SK-N-MC (cell line): ENCODE data around the gene TFPT.

Source experiments
- DNase-seq: peaks from one replicate; pipeline ENCODE4 v3.0.0-alpha.2; 2011; ENCODE audit warnings: low read depth, low spot score
- H3K27ac ChIP-seq: fragments of 200-600 bp; sonication (generic); 2 replicates; pipeline ENCODE4 v1.5.1; 2016; ENCODE audit warnings: mixed run types
- H3K36me3 ChIP-seq: fragments of 200-600 bp; sonication (generic); 2 replicates; pipeline ENCODE4 v1.6.1; 2017; ENCODE audit warnings: antibody characterized with exemption, low read length, mixed read lengths; ENCODE audit not compliant: insufficient read depth
- H3K4me3 ChIP-seq: fragments of 200-600 bp; sonication (generic); 2 replicates; pipeline ENCODE4 v1.5.1; 2016
- H3K9ac ChIP-seq: fragments of 200-600 bp; sonication (generic); 2 replicates; pipeline ENCODE4 v1.8.0; 2017; ENCODE audit warnings: mixed run types, mixed read lengths; ENCODE audit not compliant: insufficient read length
- H3K9me3 ChIP-seq: fragments of 200-600 bp; sonication (generic); 2 replicates; pipeline ENCODE4 v1.6.1; 2017; ENCODE audit warnings: low read depth, mild to moderate bottlenecking, antibody characterized with exemption, low read length, moderate library complexity, mixed read lengths
- EZH2 ChIP-seq: fragments of 200-600 bp; sonication (generic); IDR thresholded peaks from one replicate; pipeline ENCODE4 v1.6.1; 2017; ENCODE audit warnings: antibody characterized with exemption
- FOXP2 ChIP-seq: optimal IDR thresholded peaks from 2 replicates; pipeline ENCODE3; 2011; ENCODE audit warnings: mild to moderate bottlenecking, moderate library complexity; ENCODE audit not compliant: insufficient read depth; ENCODE audit errors: extremely low read length, control extremely low read depth
- POLR2AphosphoS5 ChIP-seq: IDR thresholded peaks from 2 replicates; pipeline ENCODE4 v1.6.1; 2012; ENCODE audit warnings: mild to moderate bottlenecking, low read depth, low read length, borderline replicate concordance

Gene TFPT

DNA sequence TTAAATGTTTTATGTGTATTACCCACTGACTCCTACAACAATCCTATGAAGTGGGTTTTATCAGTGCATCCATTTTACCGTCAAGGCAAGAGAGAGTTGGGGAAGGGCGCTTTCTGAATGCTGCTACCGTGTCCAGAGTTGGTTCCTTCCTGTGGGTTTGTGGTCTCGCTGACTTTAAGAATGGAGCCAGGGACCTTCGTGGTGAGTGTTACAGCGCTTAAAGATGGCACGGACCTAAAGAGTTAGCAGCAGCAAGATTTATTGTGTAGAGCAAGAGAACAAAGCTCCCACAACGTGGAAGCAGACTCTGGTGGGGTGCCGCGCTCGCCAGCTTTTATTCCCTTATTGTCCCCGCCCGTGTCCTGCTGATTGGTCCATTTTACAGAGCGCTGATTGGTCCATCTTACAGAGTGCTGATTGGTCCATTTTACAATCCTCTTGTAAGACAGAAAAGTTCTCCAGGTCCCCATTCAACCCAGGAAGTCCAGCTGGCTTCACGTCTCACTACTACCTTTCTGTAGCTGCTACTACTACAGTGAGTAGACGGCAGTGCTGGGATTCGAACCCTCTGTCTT is 20.9 kb downstream of the TFPT start:
- H3K9ac ChIP-seq, result no peak overlapping the region
- no peak overlapping the region for H3K4me3 ChIP-seq
- TF ChIP-seq POLR2AphosphoS5, result no peak
- no peak for TF ChIP-seq EZH2
- TF ChIP-seq FOXP2, result no peak
- H3K36me3 ChIP-seq, result no peaks in the 10 kb centered on the region
- DNase-seq, result no peak
- H3K27ac ChIP-seq, result no peak overlapping the region
- no peaks in the 10 kb centered on the region for H3K9me3 ChIP-seq

DNA sequence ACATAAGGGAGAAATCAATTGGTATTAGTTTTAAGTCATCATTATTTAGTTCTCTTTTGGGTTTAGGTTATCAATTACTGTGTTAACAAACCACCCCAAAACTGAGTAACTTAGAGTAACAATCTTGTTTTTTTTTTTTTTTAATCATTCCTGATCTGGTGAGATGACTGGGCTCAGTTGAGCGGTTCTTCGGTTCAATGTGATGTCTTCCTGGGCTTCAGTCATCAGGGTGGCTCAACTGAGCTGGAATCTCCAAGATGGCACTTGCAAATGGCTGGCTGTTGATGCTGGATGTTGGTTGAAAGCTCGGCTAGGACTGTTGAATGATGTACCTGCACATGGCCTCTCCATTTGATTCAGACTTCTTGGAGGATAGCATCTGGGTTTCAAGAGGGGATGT is 31.0 kb downstream of the TFPT start:
- no peak for DNase-seq
- no peak for TF ChIP-seq EZH2
- TF ChIP-seq FOXP2, result no peak
- no peak for TF ChIP-seq POLR2AphosphoS5
- no peaks in the 10 kb centered on the region for H3K36me3 ChIP-seq
- no peak overlapping the region for H3K27ac ChIP-seq
- H3K4me3 ChIP-seq, result no peak overlapping the region
- H3K9ac ChIP-seq, result no peak overlapping the region
- H3K9me3 ChIP-seq, result no peaks in the 10 kb centered on the region

DNA sequence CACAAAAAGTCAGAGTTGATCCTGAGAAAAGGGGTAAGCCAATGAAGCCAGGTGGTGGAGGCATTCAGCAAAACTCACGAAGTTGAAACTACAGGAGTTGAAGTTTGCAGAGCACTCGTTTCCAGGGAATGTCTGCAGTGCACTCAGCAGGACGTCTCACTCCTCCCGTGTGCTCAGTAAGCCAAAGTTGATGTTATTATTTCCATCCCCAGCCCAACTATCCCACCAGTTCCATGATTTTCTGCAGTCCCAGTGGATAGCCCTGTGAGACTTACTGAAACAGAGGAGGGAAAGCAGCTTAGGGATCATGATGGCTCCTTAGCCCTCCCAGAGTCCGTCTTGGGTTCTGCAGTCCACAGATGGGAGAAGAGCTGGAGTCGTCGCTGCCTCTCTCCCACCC is 34.4 kb downstream of the TFPT start, which contains the start of gene TARM1:
Gene TARM1 (minus strand): TSS at position 334 of the 400 bp plus-strand sequence. CDS start 25 bp downstream, at position 309.
- Histone ChIP-seq H3K36me3 (no peaks in the 10 kb centered on the region), H3K4me3 (no peak within 1 kb of the TSS), H3K9ac (no peak within 1 kb of the TSS), H3K9me3 (no peaks in the 10 kb centered on the region), H3K27ac (no peak within 1 kb of the TSS)
- DNase-seq, result no peak
- TF ChIP-seq FOXP2, result no peak
- TF ChIP-seq POLR2AphosphoS5, result no peak
- no peak for TF ChIP-seq EZH2

DNA sequence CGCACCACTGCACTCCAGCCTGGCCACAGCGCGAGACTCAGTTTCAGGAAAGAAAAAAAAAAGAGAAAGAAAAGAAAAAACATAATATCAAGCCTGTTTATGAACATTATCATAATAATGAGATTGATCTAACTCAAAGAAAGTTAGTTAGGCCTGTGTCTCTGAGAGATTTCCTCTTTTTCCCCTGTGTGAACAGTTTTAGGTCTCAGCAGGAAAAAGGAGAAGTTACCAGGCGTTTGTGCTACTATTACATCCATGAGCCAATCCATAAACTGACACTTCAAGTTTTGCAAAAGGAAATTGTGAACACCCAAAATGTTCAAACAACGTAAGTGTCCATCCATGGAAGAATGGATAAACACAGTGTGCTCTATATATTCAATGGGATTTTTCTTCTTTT is 38.1 kb downstream of the TFPT start:
- DNase-seq, result no peak
- Histone ChIP-seq H3K4me3 (no peak overlapping the region), H3K27ac (no peak overlapping the region), H3K9me3 (no peaks in the 10 kb centered on the region), H3K36me3 (no peaks in the 10 kb centered on the region), H3K9ac (no peak overlapping the region)
- no peak for TF ChIP-seq EZH2

DNA sequence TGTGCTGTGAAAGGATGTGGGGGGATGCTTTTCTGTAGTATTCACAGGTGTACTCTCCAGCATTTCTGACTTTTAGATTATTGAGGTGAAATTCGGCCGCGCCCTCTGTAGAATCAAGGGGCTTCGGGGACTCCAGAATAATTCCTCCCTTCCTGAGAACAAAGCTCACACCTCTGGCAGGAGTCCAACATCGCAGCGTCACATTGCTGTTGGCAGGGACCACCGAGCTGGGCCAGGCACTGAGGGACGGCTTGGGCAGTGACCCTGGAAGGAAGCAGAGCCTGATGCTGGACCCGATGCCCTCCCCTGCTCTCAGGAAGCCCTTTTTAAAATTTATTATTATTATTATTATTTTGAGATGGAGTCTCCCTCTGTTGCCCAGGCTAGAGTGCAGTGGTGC is 40.6 kb downstream of the TFPT start:
- Histone ChIP-seq H3K9ac (no peak overlapping the region), H3K36me3 (no peaks in the 10 kb centered on the region), H3K9me3 (no peaks in the 10 kb centered on the region), H3K27ac (no peak overlapping the region), H3K4me3 (no peak overlapping the region)
- no peak for DNase-seq
- no peak for TF ChIP-seq POLR2AphosphoS5
- no peak for TF ChIP-seq FOXP2
- TF ChIP-seq EZH2, result no peak

DNA sequence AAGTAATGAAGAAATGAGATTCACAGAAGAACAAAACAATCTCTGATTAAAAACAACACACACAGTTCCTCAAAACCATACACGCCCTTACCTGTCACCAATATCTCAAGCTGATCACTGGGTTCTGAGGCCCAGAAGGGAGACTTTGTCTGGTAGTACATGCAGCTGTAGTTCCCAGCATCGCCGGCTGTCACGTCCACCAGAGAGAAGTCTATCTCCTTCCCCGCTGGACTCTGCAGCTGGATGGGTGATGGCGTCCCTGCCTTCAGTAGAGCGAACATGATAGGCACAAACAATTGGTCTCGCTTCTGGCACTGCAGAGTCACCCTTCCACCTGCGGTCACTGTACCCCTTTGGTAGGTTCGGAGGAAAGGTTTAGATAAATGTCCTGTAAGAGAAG is 41.6 kb downstream of the TFPT start:
- H3K4me3 ChIP-seq, result no peak overlapping the region
- no peaks in the 10 kb centered on the region for H3K36me3 ChIP-seq
- no peak for TF ChIP-seq POLR2AphosphoS5
- no peak for TF ChIP-seq EZH2
- TF ChIP-seq FOXP2, result no peak
- DNase-seq, result no peak
- no peak overlapping the region for H3K9ac ChIP-seq
- H3K27ac ChIP-seq, result no peak overlapping the region
- H3K9me3 ChIP-seq, result no peaks in the 10 kb centered on the region

DNA sequence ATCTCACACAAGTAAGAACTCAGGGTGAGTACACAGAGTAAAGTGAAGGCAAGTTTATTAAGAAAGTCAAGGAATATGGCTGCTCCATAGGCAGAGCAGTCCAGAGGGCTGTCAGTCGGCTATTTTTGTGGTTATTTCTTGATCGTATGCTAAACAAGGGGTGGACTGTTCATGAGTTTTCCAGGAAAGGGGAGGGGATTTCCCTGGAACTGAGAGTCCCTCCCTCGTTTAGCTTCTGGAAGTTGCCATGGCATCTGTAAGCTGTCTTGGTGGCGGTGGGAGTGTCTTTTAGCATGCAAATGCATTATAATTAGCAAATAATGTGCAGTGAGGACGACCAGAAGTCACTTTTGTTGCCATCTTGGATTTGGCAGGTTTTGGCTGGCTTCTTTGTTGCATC is 46.0 kb downstream of the TFPT start:
- Histone ChIP-seq H3K27ac (no peak overlapping the region), H3K36me3 (no peaks in the 10 kb centered on the region), H3K9me3 (no peaks in the 10 kb centered on the region), H3K4me3 (no peak overlapping the region), H3K9ac (no peak overlapping the region)
- TF ChIP-seq FOXP2 (no peak), POLR2AphosphoS5 (no peak), EZH2 (no peak)
- DNase-seq, result no peak

DNA sequence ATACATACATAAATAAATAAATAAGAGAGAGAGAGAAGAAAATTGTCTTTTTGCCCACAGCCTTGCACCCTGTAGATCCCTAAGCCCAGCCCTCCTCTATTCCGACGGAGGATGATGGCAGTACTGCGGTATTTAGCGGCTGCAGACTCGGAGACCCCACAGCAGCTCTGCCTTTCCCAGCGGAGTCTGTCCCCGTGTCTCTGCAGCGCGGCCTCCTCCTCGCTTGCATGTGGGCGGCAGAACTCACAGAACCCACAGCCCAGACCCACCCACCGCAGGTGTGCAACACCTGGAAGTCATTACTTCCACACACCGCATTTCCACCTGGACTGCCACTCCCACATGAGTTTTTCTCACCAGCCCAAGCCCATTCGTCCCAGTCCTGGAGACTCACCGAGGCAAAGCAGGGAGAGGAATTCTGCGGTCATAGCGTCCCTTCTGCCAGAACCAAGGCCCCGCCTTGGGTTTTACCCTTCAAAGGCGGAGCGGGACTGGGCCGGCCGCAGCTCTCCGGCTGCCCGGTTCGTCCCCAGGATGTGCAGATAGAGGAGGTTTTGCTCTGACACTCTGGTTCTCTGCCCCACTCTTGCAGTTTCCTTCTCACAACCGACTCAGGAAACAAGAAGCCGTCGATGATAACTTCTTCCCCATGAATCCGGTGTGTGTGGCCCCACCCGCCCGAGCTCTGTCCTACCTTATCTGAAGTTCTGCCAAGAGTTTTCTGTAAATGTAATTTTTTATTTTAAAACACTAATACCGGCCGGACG is 51.9 kb downstream of the TFPT start, which contains the start of gene VSTM1:
Gene VSTM1 (minus strand): TSS at position 548 of the 767 bp plus-strand sequence. CDS start 120 bp downstream, at position 428.
- no peak for DNase-seq
- Histone ChIP-seq H3K36me3 (no peaks in the 10 kb centered on the region), H3K9me3 (no peaks in the 10 kb centered on the region), H3K9ac (no peak within 1 kb of the TSS), H3K27ac (no peak within 1 kb of the TSS), H3K4me3 (no peak within 1 kb of the TSS)
- TF ChIP-seq POLR2AphosphoS5, result no peak
- no peak for TF ChIP-seq FOXP2
- no peak for TF ChIP-seq EZH2
